ENCODE measurements around the gene DIAPH2.

The DIAPH2 gene

GRCh38 chrX:97315939-97316338 is 631.3 kb downstream of the DIAPH2 start:
- DNase-seq: no peak

GRCh38 chrX:97320305-97320704 is 635.7 kb downstream of the DIAPH2 start:
- DNase-seq: no peak

GRCh38 chrX:97322401-97322800 is 637.8 kb downstream of the DIAPH2 start:
- DNase-seq: no peak

GRCh38 chrX:97326456-97326855 is 641.8 kb downstream of the DIAPH2 start:
- no peak for DNase-seq

- DNase-seq: no peak
These were observed 644.3 kb downstream of the DIAPH2 start for GRCh38 chrX:97328853-97329390.

GRCh38 chrX:97330151-97330550 is 645.5 kb downstream of the DIAPH2 start:
- DNase-seq: no peak

- no peak for DNase-seq
These were observed 648.3 kb downstream of the DIAPH2 start for GRCh38 chrX:97332963-97333362.

GRCh38 chrX:97334850-97335249 is 650.2 kb downstream of the DIAPH2 start:
- no peak for DNase-seq

- DNase-seq: no peak
These were observed 660.1 kb downstream of the DIAPH2 start for GRCh38 chrX:97344724-97345123.

- no peak for DNase-seq
These were observed 674.3 kb downstream of the DIAPH2 start for GRCh38 chrX:97358941-97359340.

GRCh38 chrX:97363843-97364242 is 679.2 kb downstream of the DIAPH2 start:
- no peak for DNase-seq

GRCh38 chrX:97366237-97366636 is 681.6 kb downstream of the DIAPH2 start:
- DNase-seq: no peak

GRCh38 chrX:97367125-97367524 is 682.5 kb downstream of the DIAPH2 start:
- no peak for DNase-seq

GRCh38 chrX:97369947-97370346 is 685.3 kb downstream of the DIAPH2 start:
- DNase-seq: no peak

- DNase-seq: no peak
These were observed 687.5 kb downstream of the DIAPH2 start for GRCh38 chrX:97372001-97372766.

- DNase-seq: no peak
These were observed 689.6 kb downstream of the DIAPH2 start for GRCh38 chrX:97374266-97374665.

GRCh38 chrX:97380200-97380599 is 695.6 kb downstream of the DIAPH2 start:
- no peak for DNase-seq

GRCh38 chrX:97384685-97385084 is 700.0 kb downstream of the DIAPH2 start:
- DNase-seq: no peak

GRCh38 chrX:97387004-97387403 is 702.4 kb downstream of the DIAPH2 start:
- DNase-seq: no peak

GRCh38 chrX:97389761-97390192 is 705.1 kb downstream of the DIAPH2 start:
- DNase-seq: no peak

- DNase-seq: no peak
These were observed 712.7 kb downstream of the DIAPH2 start for GRCh38 chrX:97397371-97397770.

GRCh38 chrX:97398030-97398551 is 713.4 kb downstream of the DIAPH2 start:
- no peak for DNase-seq

- DNase-seq: no peak
These were observed 714.8 kb downstream of the DIAPH2 start for GRCh38 chrX:97399400-97399799.

GRCh38 chrX:97400492-97400891 is 715.9 kb downstream of the DIAPH2 start:
- no peak for DNase-seq
